H7 (cell line): ENCODE measurements around the gene KRTAP4-11. TPM values are rescaled to one million over a fixed set of nuclear protein-coding genes. Genes with fewer than 3 reads are reported as not detected.
"Not testable (repeated sequence)": the region's sequence is repeated elsewhere in the genome, so short reads cannot be mapped to it uniquely, and the experiment has no call there.

Source experiments
- DNase-seq: peaks from one replicate; pipeline ENCODE4 v3.0.0; 2012
- H3K27me3 ChIP-seq: 2 replicates; pipeline ENCODE4 v1.6.0; 2011; ENCODE audit warnings: mild to moderate bottlenecking, low read length; ENCODE audit not compliant: control insufficient read depth, insufficient read depth
- H3K36me3 ChIP-seq: replicated peaks from 2 replicates; pipeline ENCODE4 v1.5.1; 2011; ENCODE audit warnings: low read length; ENCODE audit not compliant: control insufficient read depth, insufficient read depth
- H3K4me3 ChIP-seq: 2 replicates; pipeline ENCODE4 v1.5.1; 2011; ENCODE audit warnings: low read depth, mild to moderate bottlenecking, control low read depth, low read length, moderate library complexity; ENCODE audit not compliant: insufficient read depth
- total RNA-seq: library from RNA; depleted of rRNA; stranded (reverse); fragments of >200 nt; shearing (Covaris generic); gene quantifications from 2 replicates; pipeline ENCODE4 v1.2.3, GENCODE V29; 2014; rRNA removed

Gene KRTAP4-11
- not detected in 2 replicates for total RNA-seq

DNA sequence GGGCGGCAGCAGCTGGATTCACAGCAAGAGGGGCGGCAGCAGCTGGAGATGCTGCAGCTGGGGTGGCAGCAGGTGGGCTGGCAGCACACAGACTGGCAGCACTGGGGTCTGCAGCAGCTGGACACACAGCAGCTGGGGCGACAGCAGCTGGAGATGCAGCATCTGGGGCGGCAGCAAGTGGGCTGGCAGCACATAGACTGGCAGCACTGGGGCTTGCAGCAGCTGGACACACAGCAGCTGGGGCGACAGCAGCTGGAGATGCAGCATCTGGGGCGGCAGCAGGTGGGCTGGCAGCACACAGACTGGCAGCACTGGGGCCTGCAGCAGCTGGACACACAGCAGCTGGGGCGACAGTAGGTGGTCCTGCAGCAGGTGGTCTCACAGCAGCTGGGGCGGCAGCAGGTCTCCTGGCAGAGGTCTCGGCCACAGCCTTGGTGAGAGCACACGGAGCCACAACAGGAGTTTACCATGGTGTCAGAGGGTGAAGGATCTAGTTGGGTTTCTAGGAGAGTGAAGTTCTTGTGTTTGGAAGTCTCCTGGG, at the start of gene KRTAP4-11:
Gene KRTAP4-11, minus strand, starts transcription at position 528 of the 541 bp plus-strand sequence. Its CDS starts 58 bp downstream, at position 470.
- not testable (repeated sequence) for H3K36me3 ChIP-seq, DNase-seq, H3K4me3 ChIP-seq, H3K27me3 ChIP-seq

DNA sequence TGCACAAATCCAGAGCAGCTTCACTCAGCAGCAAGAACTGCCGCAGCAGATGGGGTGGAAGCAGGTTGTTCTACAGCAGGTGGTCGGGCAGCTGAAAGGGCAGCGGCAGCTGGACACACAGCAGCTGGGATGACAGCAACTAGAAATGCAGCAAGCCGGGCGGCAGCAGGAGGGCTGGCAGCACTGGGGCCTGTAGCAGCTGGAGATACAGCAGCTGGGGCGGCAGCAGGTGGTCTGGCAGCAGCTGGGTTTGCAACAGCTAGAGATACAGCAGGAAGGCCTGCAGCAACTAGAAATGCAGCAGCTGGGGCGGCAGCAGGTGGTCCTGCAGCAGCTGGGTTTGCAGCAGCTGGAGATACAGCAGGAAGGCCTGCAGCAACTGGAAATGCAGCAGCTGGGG, 49.4 kb upstream of the KRTAP4-11 start:
- Histone ChIP-seq H3K36me3 (no peaks in the 10 kb centered on the region), H3K4me3 (no peak overlapping the region), H3K27me3 (no peaks in the 10 kb centered on the region)
- no peak for DNase-seq

DNA sequence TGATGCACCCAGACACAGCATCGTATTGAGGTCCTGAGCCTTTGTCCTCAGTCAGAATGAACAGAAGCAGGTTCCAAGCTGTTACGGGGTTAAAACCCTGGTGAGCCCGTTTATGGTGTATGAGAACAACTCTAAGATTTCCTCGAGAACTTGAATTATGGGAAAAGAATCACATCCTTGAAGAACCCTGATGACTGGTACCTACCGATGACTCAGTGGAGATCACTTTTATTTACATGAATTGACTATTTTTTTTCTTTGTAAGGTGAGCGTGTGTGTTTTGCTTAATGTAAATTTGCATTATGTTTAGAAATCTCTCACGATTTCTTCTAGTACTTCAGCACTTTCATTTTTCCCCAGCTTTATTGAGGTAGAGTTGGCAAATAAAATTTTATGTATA, 45.7 kb upstream of the KRTAP4-11 start:
- Histone ChIP-seq H3K4me3 (no peak overlapping the region), H3K36me3 (no peaks in the 10 kb centered on the region), H3K27me3 (no peaks in the 10 kb centered on the region)
- no peak for DNase-seq

DNA sequence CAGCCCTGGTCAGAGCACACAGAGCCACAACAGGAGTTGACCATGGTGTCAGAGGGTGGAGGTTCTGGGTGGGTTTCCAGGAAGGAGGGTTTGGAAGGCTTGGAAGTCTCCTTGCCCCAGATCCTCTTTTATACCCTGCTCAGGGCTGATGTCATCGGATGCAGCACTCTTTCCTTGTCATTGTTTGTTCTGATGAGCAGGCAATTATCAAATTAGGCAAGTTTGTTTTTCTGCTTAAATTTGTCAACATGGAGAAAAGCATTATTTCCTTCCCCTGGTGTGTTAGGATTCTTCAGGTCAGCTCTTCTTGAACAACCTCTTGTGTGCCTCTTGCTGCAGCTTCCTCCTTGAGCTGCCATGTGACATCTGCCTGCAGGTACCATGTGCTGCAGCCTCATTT, 42.5 kb upstream of the KRTAP4-11 start, which contains the start of gene KRTAP4-4:
Gene KRTAP4-4, minus strand, starts transcription at position 101 of the 400 bp plus-strand sequence. Its CDS starts 57 bp downstream, at position 44.
- no peak for DNase-seq
- no peak within 1 kb of the TSS for H3K4me3 ChIP-seq
- no peaks in the 10 kb centered on the region for H3K27me3 ChIP-seq
- H3K36me3 ChIP-seq = no peaks in the 10 kb centered on the region

DNA sequence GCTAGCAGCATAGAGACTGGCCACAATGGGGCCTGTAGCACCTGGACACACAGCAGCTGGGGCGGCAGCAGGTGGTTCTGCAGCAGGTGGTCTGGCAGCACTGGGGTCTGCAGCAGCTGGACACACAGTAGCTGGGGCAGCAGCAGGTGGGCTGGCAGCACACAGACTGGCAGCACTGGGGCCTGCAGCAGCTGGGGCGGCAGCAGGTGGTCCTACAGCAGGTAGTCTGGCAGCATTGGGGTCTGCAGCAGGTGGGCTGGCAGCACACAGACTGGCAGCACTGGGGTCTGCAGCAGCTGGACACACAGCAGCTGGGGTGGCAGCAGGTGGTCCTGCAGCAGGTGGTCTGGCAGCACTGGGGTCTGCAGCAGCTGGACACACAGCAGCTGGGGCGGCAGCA, 42.0 kb upstream of the KRTAP4-11 start:
- H3K36me3 ChIP-seq, H3K4me3 ChIP-seq, DNase-seq, H3K27me3 ChIP-seq: not testable (repeated sequence)

DNA sequence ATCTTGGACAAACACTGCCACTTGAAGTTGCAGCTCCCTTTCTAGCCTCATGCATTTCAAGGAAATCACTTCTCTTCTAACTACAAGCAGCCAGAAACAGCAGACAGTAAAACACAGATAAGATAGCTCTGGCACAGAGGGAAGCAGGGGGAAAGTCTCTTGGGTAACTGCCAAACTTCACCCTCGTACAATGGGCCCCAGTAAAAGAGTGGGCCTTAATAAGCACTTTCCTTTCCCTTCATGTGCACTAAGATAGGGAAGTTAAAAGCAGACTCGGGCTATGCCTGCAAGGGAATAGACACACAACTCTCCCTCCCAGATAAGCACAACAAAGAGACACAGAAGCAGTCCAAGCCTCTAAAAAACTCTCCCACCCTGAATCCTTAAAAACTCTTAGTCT, 35.7 kb upstream of the KRTAP4-11 start:
- Histone ChIP-seq H3K4me3 (no peak overlapping the region), H3K36me3 (no peaks in the 10 kb centered on the region), H3K27me3 (no peaks in the 10 kb centered on the region)
- no peak for DNase-seq

DNA sequence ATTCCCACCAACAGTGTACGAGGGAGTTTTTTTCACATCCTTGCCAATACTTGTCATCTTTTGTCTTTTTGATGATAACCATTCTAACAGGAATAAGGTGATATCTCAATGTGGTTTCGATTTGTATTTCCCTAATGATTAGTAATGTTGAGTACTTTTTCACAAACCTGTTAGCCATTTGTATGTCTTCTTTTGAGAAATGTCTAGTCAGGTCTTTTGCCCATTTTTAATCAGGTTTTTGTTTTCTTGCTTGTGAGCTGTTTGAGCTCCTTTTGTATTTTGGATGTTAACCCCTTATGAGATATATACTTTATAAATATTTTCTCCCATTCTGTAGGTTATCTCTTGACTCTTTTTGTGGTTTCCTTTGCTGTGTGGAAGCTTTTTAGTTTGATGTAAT, 33.4 kb upstream of the KRTAP4-11 start:
- Histone ChIP-seq H3K36me3 (no peaks in the 10 kb centered on the region), H3K4me3 (no peak overlapping the region), H3K27me3 (no peaks in the 10 kb centered on the region)
- DNase-seq = no peak

DNA sequence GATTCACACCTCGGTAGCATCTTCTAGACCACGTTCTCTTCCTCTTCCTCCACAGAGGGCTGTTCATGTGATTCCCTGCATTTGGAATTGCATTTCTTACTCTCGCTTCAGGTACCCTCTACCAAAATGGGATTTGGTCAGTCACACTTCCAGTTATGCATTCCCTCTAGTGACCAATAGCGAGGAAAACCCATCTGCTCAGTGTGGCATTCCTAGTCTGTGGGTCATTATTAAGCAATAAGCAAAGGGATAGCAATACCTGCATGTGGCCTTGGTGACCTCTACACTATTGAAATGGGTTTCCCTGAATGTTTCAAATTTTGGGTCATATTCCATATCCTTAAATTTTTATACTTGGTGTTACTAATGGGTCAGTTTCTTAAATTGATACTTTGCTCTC, 31.9 kb upstream of the KRTAP4-11 start:
- H3K36me3 ChIP-seq = no peaks in the 10 kb centered on the region
- DNase-seq = no peak
- H3K4me3 ChIP-seq = no peak overlapping the region
- H3K27me3 ChIP-seq = no peaks in the 10 kb centered on the region

DNA sequence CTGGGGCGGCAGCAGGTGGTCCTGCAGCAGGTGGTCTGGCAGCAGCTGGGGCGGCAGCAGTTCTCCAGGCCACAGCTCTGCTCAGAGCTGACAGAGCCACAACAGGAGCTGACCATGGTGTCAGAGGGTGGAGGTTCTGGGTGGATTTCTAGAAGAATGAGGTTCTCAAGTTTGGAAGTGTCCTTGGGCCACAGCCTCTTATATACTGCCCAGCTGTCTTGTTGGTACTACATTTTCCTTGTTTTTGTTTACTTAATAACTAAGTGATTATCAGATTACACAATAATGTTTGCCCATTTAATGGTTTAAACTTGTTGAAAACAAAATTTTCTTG, 31.4 kb upstream of the KRTAP4-11 start, which contains the start of gene KRTAP4-5:
Gene KRTAP4-5, minus strand, starts transcription at position 174 of the 334 bp plus-strand sequence. Its CDS starts 58 bp downstream, at position 116.
- no peak within 1 kb of the TSS for H3K4me3 ChIP-seq

DNA sequence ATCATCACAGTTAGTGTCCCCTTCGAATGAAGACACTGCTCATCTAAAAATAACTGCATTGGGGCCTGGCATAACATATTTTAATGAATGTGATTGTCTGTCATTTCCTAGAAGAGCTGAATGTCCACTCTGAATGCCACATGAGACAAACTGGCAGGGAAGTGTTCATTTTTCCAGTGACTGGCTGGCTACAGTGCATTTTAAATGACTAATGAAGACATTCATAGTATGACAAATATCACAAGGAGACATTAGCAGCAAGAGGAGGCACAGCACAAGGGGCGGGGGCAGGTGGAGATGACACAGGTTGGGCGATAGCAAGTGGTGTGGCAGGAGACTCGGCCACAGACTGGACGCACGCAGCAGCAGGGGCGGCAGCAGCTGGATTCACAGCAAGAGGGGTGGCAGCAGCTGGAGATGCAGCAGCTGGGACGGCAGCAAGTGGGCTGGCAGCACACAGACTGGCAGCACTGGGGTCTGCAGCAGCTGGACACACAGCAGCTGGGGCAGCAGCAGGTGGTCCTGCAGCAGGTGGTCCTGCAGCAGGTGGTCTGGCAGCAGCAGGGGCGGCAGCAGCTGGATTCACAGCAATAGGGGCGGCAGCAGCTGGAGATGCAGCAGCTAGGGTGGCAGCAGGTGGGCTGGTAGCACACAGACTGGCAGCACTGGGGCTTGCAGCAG, 30.9 kb upstream of the KRTAP4-11 start:
- H3K36me3 ChIP-seq, DNase-seq, H3K4me3 ChIP-seq, H3K27me3 ChIP-seq: not testable (repeated sequence)

More for the DNA sequence above, 31.4 kb upstream of the KRTAP4-11 start, which contains the start of gene KRTAP4-5:
- H3K36me3 ChIP-seq = no peaks in the 10 kb centered on the region
- no peaks in the 10 kb centered on the region for H3K27me3 ChIP-seq
- DNase-seq = no peak

DNA sequence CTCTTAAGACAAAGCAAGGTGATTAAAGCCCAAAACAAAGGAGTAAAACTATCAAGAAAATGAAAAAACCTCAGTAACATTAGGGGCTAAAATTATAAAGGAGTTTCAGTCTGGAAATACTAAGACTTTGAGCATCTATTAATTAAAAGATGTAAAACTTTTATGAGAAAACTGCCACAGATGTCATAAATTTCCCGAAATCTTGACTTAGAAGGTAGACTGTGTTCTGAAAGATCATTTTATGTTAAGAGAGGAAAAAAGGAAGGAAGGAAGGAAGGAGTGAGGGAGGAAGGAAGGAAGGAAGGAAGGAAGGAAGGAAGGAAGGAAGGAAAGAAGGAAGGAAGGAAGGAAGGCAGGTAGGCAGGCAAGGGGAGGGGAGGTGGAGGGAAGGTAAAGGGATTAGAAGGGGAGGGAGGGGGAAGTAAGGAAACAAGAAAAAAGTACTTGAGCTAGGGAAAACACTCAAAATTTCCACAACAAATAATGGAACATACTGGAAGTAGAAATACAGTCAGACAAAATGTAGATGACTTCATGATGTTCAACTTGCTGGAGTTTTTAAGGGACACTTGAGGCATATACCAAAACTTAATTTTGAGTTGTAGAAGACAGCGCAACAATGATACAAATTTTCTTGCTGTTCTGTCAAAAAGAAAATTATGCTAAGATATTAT, 29.5 kb upstream of the KRTAP4-11 start:
- Histone ChIP-seq H3K4me3 (no peak overlapping the region), H3K27me3 (no peaks in the 10 kb centered on the region)
- no peak for DNase-seq

DNA sequence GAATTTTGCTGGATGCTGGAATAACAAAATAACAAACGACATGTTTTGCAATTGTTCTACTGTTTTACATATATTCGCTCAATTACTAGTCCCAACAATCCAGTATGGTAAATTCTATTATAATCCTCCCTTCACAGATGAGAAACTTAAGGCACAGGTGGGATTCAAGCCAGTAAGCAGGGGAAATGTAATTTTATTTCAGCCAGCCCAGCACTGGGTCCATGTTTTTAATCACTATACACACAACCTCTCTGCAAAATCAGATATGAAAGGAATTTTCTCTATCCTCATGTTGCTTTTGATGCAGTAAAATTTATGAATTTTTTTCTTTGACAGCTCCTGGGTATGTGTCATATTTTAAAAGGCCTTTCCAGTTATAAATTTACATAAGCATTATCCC, 27.1 kb upstream of the KRTAP4-11 start:
- H3K27me3 ChIP-seq = no peaks in the 10 kb centered on the region
- no peaks in the 10 kb centered on the region for H3K36me3 ChIP-seq
- no peak for DNase-seq
- no peak overlapping the region for H3K4me3 ChIP-seq

More for the DNA sequence above, 29.5 kb upstream of the KRTAP4-11 start:
- H3K36me3 ChIP-seq = no peaks in the 10 kb centered on the region

DNA sequence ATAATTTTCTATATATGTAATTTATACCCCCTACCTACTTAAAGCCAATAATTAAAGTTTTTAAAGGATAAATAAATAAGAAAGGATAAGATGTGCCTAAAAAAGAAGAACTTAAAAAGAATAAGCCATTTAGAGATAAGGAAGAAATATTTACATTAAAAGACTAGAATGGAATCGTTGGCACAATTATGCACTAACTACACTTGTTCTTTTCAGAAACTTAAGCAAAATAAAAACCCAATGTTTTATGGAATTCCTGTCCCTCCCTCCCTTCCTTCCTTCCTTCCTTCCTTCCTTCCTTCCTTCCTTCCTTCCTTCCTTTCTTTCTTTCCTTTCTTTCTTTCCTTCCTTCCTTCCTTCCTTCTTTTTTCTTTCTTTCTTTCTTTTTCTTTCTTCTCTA, 26.7 kb upstream of the KRTAP4-11 start:
- Histone ChIP-seq H3K36me3 (no peaks in the 10 kb centered on the region), H3K27me3 (no peaks in the 10 kb centered on the region), H3K4me3 (no peak overlapping the region)
- no peak for DNase-seq

DNA sequence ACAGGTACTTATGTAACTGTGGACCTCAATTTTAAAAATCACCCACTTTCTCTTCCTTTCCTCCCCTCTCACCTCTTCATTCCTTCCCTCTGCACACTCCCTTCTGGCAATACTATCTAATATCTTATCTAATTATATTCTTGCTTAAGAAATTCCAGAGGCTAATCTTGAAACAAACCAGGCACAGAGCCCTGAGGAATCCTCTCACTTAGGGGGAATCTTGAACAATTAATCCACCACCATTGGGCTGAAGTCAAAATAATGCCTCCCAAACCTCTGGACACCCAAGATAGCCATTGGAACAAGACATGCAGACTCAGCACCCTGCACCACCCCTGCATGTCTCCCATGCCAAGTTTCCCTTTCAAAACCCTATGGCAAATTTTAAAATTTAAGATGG, 23.2 kb upstream of the KRTAP4-11 start:
- H3K27me3 ChIP-seq = no peaks in the 10 kb centered on the region
- no peaks in the 10 kb centered on the region for H3K36me3 ChIP-seq
- H3K4me3 ChIP-seq = no peak overlapping the region
- DNase-seq = no peak
